Kidney epithelial cell (primary cell): ENCODE data around the gene GRAP2. TPM values are rescaled to one million over a fixed set of nuclear protein-coding genes. Genes with fewer than 3 reads are reported as not detected.
A peak's percentile ranks its signal among the peaks of the same experiment; 100 is the strongest.

Source experiments
- DNase-seq: peaks from one replicate; pipeline ENCODE4 v3.0.0-alpha.2; 2010; ENCODE audit warnings: low read depth
- H3K27me3 ChIP-seq: 2 replicates; pipeline ENCODE4 v1.6.0; 2011; ENCODE audit warnings: low read length; ENCODE audit not compliant: control insufficient read depth, insufficient read depth
- H3K36me3 ChIP-seq: 2 replicates; pipeline ENCODE4 v1.5.1; 2011; ENCODE audit warnings: low read length; ENCODE audit not compliant: control insufficient read depth, insufficient read depth
- H3K4me3 ChIP-seq: 2 replicates; pipeline ENCODE4 v1.5.1; 2011; ENCODE audit warnings: low read depth, mild to moderate bottlenecking, control low read depth, low read length
- CTCF ChIP-seq: IDR thresholded peaks from 2 replicates; pipeline ENCODE4 v1.5.1; 2011; ENCODE audit warnings: mild to moderate bottlenecking, moderate library complexity, low read length, control low read depth, inconsistent platforms; ENCODE audit not compliant: insufficient read depth, poor library complexity, severe bottlenecking
- total RNA-seq: library from RNA; depleted of rRNA; stranded (reverse); fragments of >200 nt; gene quantifications from 2 replicates; pipeline ENCODE4 v1.2.3, GENCODE V29; 2015

GRAP2 gene
- total RNA-seq, 1 donor from 2014 or later: not detected

- TF ChIP-seq CTCF: no peak
- no peaks in the 10 kb centered on the region for H3K36me3 ChIP-seq
- no peak overlapping the region for H3K4me3 ChIP-seq
- H3K27me3 ChIP-seq: peaks cover 33% of the 10 kb centered on the region
- no peak for DNase-seq
These were observed 30.4 kb downstream of the GRAP2 start for GRCh38 chr22:39931251-39931650.

- DNase-seq: no peak
- TF ChIP-seq CTCF: no peak
- H3K27me3 ChIP-seq: peaks cover 34% of the 10 kb centered on the region
These were observed 31.3 kb downstream of the GRAP2 start for GRCh38 chr22:39932166-39932565.

GRCh38 chr22:39932918-39933649 lies 32.2 kb downstream of the GRAP2 start:
- Histone ChIP-seq H3K4me3 (no peak overlapping the region), H3K36me3 (no peaks in the 10 kb centered on the region), H3K27me3 (peaks cover 36% of the 10 kb centered on the region)
- DNase-seq: no peak
- TF ChIP-seq CTCF: peak; percentile 48

More at GRCh38 chr22:39932166-39932565, 31.3 kb downstream of the GRAP2 start:
- no peak overlapping the region for H3K4me3 ChIP-seq
- H3K36me3 ChIP-seq: no peaks in the 10 kb centered on the region

GRCh38 chr22:39933741-39934140 lies 32.9 kb downstream of the GRAP2 start:
- H3K27me3 ChIP-seq: peaks cover 36% of the 10 kb centered on the region
- DNase-seq: no peak

GRCh38 chr22:39935116-39935515 lies 34.2 kb downstream of the GRAP2 start:
- Histone ChIP-seq H3K4me3 (no peak overlapping the region), H3K27me3 (peaks cover 31% of the 10 kb centered on the region), H3K36me3 (no peaks in the 10 kb centered on the region)
- no peak for TF ChIP-seq CTCF
- DNase-seq: no peak

More at GRCh38 chr22:39933741-39934140, 32.9 kb downstream of the GRAP2 start:
- no peaks in the 10 kb centered on the region for H3K36me3 ChIP-seq
- TF ChIP-seq CTCF: no peak
- H3K4me3 ChIP-seq: no peak overlapping the region

- TF ChIP-seq CTCF: no peak
- DNase-seq: no peak
- Histone ChIP-seq H3K36me3 (no peaks in the 10 kb centered on the region), H3K4me3 (no peak overlapping the region), H3K27me3 (peaks cover 28% of the 10 kb centered on the region)
These were observed 34.7 kb downstream of the GRAP2 start for GRCh38 chr22:39935612-39936011.
